Measurements from ENCODE around the gene RRP36.

RRP36 gene

DNA sequence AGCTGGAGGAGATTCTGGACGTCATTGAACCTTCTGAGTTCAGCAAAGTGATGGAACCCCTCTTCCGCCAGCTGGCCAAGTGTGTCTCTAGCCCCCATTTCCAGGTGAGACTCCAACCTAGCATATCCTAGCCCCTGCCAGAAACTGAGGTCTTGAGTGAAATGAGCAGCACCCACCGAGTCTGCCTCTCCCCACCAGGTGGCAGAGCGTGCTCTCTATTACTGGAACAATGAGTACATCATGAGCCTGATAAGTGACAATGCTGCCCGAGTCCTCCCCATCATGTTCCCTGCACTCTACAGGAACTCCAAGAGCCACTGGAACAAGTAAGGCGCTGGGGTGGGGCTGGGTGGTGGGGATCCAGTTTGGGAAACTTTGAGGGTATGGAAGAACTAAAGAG lies 12.3 kb upstream of the RRP36 start:
- DNase-seq = no peak

DNA sequence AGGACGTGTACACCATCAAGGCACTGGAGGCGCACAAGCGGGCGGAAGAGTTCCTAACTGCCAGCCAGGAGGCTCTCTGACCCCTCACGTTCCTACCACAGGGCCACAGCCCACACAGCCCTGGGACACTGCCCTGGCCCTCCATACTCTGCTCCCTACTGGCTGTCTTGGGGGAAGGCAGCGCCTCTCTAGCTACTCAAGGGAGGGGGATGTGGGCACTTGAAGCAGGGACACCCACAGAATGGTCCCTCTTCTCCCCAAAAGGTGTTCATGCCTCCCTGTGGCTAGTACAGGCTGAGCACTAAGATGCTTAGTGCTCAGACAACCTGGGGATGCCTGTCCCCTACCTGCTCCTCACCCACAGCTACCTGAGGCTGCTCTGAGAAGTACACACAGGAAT lies 10.2 kb upstream of the RRP36 start:
- DNase-seq = no peak

DNA sequence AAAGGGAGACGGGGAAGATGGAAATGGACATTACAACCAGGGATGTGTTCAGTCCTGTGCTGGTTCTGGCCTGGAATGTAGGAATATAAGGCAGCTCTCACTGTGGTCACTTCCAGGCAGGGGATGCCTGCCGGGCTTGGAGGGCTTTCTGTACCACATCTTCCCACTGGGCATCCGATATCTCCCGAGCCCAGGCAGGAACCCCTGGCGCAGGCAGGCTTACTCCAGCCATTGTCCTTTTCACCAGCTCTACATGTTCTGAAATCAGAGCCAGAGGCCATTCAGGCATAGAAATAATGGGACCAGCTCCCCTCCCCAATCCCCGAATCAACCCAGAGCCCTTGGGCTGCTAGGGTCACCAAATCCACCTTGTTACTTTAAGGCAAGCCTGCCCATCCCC lies 9.1 kb upstream of the RRP36 start:
- DNase-seq = no peak

DNA sequence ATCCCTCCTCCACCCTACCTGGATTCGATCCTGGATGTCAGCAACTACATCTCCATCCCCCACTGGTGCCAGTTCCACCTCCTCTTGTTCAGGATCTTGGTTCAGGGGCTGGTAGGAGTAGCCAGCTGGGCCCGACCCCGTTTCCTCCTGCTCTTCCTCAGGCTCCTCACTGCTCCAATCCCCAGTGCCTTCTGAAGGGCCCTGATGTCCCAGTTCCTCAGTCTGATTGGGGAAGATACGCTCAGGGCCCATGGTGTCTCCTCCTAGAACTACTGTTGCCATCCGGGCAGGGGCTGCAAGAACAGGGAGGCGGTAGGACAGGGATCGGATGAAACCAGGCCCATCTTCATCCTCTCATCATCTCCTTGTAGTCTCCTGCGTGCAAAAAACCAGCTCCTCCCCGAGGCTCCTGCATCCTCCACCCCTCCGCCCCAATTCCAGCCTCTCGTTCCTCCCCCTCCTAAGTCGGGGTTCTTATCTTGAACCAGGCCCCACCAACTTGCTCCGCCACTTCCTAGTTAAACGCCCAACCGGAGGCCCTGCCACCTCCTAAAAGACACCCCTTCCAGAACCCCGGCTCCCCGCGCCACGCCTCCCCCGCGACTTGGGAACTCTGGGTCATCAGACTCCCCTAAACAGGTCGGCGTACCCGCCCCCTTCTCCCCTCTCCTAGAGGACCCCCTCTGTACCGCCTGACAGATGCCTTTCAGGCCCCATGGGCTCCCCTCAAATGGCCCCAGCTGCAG lies 8.2 kb upstream of the RRP36 start:
- DNase-seq = no peak

DNA sequence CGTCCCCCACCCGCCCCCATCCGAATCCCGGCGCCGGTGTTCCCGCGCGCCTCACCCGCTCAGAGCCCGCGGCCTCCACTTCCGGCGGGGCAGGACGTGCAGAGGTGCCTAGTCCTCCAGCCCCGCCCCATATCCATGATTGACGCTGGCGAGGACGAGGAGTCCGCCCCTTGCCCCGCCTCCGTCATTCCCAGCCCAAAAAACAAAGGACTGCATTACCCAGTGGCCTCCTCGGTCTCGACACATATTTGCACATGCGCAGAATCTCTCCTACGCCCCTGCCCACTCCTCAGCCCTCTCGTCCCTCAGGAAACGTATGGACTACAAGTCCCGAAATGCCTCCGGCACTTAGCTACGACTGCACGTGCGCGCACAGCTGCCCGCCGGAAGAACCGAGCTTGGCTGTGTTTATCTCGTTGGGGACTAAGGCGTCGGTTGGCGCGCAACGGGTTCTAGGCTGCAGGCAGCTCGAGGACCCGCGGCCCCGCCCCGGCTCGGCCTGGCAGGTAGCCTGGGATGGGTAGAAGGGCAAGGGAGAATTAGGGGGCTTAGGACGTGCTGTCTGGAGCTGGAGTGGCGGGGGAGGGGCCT lies 7.5 kb upstream of the RRP36 start, which contains the start of the genes KLHDC3 and MEA1:
Gene KLHDC3, plus strand, starts transcription at position 407 of the 591 bp plus-strand sequence. CDS start 2,944 bp downstream, outside the sequence.
Gene MEA1, minus strand, starts transcription at position 104 of the 591 bp plus-strand sequence. CDS start 133 bp downstream, outside the sequence.
- peak; percentile 100 for DNase-seq

DNA sequence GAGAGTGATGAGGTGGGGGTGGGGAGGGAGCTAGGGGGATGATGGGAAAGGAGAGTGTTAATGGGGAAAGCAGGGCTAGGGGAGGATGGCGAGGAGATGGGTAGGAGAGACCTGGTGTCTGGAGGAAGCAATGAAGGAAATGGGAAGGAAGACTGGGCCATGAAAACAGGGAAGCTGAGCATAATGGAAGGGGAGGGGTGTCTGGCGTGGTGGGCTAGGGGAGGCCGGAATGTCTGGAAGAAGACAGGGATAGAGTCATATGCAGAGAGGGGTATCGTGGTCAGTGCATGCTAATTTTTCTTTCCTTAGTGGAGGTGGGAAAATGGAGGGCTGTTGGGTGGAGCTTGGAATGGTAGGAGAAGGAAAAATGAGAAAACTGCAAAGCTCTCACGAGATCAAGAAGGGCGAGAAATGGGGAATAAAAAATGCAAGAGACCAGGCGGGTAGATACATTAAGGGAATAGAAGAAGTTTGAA lies 7.0 kb upstream of the RRP36 start:
- DNase-seq = no peak

DNA sequence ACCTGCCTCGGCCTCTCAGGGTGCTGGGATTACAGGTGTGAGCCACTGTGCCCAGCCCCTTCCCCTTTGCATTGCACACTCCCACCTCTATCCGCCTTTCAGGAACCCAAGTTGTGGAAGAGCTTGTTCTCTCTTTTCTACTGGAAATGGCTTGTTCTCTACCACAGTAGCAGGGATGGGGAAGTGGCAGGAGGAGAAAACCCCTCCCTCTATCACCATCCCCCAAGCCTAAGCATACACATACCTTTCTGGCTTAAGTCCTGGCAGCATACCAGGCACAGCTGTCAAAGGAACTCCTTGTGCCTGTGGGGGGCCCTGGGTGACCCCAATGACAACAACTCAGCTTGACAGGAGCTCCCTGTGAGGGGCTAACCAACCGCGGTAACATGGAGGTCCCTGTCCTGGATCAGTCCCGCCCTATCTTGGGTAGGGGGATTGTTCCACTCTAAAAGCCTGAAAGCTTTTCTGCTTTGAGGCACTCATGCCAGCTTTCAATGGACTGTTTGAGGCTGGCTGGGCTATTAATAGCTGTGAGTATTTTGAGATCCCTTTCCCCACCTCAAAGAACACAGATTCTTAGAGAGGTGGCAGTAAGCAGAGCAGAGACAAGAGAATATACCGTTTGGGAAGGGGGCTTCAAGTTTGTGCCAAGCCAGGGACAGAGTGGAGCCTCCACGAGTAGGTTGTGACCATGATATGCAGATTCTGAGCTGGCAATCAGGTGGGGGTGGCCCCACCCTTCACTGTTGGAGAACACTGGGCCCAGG lies 5.1 kb upstream of the RRP36 start:
- DNase-seq = no peak

DNA sequence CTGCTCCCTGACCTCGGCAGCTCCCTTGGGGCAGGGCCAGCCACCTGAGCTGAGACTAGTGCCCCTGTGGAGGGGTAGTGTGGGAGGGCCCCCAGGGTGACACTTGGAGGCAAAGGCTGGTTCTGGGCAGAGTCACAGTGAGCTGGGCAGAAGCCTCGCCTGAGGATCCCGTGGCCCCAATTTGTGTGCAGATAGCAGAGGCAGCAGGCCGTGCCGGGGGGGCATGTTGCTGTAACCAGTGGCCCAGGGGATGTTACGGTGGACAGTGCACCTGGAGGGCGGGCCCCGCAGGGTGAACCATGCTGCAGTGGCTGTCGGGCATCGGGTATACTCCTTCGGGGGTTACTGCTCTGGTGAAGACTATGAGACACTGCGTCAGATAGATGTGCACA lies 4.5 kb upstream of the RRP36 start:
- DNase-seq = no peak

DNA sequence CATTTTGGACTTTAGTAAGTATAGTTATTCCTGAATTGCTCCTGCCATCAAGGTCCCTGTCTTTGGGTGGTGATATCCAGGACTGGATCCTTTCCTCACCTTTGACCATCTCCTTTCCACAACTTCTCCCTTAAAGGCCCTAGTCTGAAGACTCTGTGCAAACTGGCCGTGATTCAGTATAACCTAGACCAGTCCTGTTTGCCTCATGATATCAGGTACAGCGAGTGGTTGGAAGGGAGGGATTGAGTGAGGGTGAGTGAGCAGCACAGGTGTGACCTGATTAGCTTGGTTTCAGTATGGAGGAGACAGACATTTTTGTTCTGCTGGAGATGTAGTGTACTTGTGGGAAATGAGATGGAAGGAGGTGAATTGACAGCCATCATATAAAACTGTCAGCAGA lies 2.3 kb upstream of the RRP36 start:
- no peak for DNase-seq

DNA sequence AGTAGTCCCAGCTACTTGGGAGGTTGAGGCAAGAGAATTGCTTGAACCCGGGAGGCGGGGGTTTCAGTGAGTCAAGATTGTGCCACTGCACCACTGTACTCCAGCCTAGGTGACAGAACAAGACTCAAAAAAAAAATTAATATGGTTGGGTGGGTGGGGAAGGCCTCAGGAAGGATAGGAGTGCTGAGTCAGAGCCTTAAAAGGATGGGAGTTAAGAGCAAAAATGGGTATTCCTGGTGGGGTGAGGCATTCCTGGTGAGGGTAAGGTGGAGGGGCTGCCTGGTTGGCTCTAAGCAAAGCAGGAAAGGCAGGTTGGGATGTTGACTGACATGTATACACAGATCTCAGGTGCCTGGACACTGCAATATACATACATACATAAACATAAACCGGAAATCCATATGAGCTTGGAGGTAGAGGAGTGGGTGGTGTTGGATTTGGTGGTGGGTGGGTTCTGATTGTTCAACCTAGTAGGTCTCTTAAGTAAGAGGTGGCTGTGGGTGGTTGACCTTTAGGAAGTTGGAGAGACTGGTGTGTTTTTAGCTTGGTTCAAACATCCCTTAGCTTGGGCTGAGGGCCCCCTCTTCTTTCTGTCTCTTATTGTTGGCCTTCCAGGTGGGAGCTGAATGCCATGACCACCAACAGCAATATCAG lies 1.2 kb upstream of the RRP36 start:
- DNase-seq = no peak

DNA sequence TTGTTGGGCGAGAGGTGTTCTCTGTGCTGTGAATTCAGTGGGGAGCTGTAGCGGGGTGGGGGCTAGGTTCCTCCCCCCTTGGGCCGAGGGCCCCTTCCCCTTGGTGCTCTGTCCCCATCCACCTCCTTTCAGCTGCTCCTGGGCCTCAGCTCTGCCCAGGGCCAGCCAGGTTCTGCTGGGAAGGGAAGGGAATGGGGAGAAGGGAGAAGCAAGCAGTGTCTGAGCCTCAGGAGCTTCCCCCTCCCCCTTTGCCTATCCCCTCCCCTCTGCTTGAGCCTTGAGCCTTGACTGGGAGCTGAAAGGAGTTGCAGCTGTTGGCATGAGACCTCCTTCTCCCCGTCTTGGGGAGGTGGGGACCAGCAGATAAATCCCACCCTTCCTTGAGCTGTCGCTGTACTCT lies 576 bp upstream of the RRP36 start:
- no peak for DNase-seq

DNA sequence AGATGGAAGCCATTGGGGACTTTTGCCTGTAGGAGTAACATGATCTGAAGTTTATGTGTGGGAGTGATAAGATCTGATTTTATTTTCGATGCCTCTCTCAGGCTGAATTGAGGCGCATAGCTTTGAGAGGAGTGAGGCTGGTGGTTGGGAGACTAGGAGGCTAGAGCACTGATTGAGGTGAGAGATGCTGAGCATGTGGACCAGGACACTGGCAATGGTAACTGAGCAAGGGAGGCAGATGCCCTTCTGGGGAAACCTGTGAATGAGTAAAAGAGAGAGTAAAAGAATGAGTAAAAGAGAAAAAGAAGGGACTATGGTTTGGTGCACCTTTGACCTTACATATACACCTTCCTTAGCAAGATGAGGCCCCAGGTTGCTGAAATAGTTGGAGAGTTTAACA lies 3.0 kb downstream of the RRP36 start:
- DNase-seq = no peak

DNA sequence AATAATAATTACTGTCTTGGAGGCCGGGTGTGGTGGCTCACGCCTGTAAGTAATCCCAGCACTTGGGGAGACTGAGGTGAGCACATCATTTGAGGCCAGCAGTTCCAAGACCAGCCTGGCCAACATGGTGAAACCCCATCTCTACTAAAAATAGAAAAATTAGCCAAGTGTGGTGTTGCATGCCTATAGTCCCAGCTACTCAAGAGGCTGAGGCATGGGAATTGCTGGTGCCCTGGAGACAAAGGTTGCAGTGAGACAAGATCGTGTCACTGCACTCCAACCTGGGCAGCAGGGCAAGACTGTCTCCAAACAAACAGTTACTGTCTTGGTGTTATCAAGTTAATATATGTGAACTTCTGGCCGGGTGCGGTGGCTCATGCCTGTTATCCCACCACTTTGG lies 4.9 kb downstream of the RRP36 start:
- DNase-seq = no peak

DNA sequence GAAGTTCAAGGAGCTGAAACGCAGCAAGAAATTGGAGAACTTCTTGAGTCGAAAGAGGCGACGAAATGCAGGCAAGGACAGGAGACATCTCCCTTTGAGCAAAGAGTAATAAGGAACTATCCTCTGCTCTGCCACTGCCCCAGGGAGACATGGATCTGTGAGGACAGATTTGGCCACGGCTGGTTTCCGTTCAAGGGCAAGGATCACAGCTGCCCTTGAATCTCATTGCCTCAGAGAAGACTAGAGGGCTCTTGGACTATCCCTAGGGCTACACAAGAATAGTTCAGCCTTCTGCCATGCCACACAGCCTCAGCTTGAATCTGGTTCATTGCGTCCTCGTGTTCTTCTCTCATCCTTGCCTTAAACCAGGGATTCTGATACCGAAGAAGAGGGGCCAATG lies 7.7 kb downstream of the RRP36 start:
- DNase-seq = no peak

DNA sequence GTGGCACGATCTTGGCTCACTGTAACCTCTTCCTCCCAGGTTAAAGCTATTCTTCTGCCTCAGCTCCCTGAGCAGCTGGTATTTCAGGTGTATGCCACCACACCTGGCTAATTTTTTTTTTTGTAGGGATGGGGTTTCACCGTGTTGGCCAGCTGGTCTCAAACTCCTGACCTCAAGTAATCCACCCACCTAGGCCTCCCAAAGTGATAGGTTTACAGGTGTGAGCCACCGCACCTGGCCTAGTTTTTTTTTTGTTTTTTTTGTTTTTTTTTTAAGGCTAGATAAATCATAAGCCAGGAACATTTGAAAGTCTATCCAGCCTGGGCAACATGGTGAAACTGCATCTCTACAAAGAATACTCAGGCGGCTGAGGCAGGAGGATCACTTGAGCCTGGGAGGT lies 10.9 kb downstream of the RRP36 start:
- no peak for DNase-seq

DNA sequence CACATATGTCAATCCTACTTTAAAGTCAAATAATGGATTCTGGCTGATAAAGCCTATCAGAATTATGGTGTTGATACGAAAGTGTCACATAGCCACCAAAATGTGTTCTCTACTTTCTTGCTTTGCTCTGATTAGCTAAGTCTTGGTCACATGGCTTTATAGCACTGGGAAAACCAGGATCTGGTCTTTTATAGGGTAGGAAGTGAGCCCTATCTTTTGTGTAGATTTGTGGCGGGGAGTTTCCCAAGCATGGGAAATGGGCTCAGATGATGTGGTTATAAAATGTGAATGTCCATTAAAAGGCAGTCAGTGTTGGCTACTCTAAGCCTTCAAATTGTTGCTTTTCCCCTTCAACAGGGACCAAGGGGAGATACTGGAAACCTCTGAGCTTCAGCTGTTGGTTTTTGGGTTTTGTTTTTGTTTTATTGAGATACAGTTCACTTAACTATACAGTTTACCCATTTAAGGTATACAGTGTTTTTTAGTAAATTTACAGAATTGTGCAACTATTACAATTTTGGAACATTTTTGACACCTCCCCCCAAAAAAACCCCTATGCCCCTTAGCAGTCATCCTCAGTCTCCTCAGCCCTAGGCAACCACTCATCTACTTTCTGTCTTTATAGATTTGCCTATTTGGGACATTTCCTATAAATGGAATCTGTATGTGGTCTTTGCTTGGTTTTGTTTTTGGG lies 12.2 kb downstream of the RRP36 start:
- no peak for DNase-seq

DNA sequence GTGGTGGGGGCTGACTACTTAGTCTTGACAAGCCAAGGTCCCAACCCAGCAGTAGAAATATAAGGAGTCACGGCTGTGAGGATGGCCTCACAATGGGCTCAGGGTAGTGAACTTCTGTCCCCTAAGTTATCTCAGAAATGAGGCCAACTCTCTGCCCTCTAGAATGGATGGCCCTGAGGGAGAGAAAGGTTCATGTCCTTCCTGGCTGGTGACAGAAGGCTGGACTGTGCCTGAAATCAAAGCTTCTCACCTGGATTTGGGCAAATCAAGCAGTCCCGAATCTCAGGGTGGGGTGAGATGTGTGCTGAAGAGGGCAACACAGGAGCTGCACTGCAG lies 12.7 kb downstream of the RRP36 start:
- no peak for DNase-seq

DNA sequence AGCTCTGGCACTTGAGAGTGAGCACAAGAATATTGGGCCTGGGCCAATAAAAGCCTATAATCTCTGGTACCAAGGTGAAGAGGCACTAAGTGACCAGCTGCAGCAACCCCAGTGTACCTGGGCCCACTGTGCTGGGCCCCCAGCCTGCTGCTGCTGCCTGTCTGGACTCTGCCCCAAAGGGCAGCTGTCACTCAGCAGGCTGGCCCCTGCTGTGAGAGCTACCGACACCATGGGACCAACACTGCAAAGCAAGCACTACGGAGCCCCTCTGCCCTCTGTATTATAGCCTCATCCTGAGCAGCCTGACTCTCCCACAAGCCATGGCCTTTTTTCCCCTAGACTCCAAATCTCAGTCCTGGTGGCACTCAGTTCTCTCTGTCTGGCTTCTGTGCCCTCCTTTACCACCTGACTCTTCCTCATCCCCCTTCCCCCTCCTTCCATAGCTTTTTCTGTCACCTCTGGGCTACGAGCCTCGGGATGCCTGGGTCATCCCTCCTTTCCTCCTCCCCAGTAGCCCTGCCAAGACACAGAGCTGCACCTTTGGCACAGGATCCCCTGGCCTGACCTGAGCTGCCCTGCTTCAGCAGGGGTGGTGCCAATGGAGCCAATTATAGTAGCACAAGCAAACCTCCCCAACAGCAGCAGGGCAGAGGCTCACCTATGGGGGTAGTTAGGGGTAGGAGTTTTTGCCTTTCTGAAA lies 14.2 kb downstream of the RRP36 start:
- DNase-seq = no peak

DNA sequence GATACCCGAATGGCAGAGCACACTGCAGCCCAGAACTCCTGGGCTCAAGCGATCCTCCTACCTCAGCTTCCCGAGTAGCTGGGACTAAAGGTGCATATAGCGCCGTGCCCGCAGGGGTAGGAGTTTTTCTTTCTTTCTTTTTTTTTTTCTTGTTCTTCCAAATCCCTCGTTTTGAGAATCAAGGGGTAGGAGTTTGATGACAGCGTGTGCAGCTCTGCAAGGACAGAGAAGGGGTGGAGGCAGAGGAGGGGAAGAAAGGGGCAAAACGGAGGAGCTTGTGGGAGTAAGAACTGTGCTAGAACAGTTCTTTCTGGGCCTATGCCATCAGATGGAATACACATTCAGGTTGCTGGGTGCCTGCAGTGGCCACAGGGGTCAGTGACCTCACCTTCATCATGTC lies 15.3 kb downstream of the RRP36 start:
- no peak for DNase-seq

DNA sequence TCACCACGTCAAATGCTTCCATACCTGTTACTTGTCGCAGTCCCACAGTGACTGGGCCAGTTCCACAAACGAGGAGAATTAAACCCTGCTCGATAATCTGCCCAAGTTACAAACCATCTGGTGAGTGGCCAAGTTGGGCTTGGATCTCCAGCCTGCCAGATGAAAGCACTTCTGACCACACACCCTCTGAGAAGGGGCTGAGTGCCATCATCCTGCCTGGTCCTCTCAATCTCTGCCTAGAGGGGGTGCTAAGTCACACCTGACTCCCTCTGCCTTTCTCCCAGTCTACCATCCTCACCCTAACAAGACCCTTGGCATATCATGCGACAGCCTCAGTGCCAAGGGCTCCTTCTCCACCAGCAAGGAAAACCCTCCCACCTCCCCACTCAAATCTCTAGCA lies 15.8 kb downstream of the RRP36 start:
- DNase-seq = no peak

DNA sequence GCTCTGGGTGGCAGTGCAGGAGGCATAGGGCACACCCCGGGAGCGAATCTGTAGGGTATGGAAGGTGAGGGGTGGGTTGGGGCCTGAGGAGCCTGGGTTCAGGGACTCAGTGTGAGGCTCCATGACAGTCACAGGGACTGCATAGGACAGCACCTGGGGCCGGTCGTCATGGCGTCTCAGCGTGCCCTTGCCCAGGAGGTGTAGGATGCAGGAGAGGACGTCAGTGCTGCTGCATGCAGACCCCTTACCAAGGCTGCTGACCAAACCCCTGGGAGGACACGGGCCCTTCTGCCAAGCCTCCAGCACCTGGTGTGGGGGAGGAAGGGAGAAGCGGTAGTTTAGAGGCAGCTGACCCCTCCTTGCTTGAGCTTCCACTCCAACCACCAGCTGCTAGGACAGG lies 16.3 kb downstream of the RRP36 start:
- no peak for DNase-seq

DNA sequence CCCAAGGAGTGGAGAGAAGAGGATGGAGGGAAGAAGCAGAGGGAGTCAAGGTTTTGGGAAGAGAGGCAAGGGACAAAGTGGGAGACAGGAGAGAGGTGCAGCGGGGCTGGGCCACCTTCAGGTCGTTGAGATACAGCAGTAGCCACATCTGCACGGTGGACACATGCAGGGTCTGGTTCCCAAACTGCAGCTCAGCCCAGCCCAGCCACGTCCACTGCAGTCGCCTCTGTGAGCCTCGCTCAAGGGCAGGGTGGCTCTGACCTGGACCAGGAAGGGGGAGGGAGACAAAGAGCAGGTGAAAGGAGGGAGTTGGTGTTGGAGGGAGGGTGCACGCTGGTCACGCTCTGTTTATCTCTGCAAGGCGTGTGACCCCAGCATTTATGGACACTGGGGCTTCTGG lies 17.3 kb downstream of the RRP36 start:
- no peak for DNase-seq

All from NCI-H446 treated with DMSO at 0.1 percent for 48 hours (cell line).